BE2C (cell line): ENCODE data around the gene RSU1.

Experiments
- DNase-seq: peaks from one replicate; pipeline ENCODE4 v3.0.0-alpha.2; 2020
- H3K27me3 ChIP-seq: fragments of 250-450 bp; sonication (Bioruptor Pico); 2 replicates; pipeline ENCODE4 v1.5.1; 2020; ENCODE audit warnings: mild to moderate bottlenecking
- H3K36me3 ChIP-seq: fragments of 250-450 bp; sonication (Bioruptor Pico); 2 replicates; pipeline ENCODE4 v1.5.1; 2020; ENCODE audit warnings: mild to moderate bottlenecking
- H3K4me1 ChIP-seq: fragments of 250-450 bp; sonication (Bioruptor Pico); 2 replicates; pipeline ENCODE4 v1.5.1; 2020
- H3K4me3 ChIP-seq: 2 replicates; pipeline ENCODE4 v1.5.1; 2011; ENCODE audit warnings: low read depth, low read length
- H3K9me3 ChIP-seq: fragments of 250-450 bp; sonication (Bioruptor Pico); 2 replicates; pipeline ENCODE4 v1.5.1; 2020
- CTCF ChIP-seq: IDR thresholded peaks from 2 replicates; pipeline ENCODE4 v1.5.1; 2012; ENCODE audit warnings: mild to moderate bottlenecking, low read depth, low read length

The RSU1 gene

GRCh38 chr10:16798571-16798970 lies 18.7 kb downstream of the RSU1 start:
- H3K4me3 ChIP-seq = no peak overlapping the region
- no peaks in the 10 kb centered on the region for H3K27me3 ChIP-seq
- H3K36me3 ChIP-seq = no peaks in the 10 kb centered on the region
- H3K9me3 ChIP-seq = no peaks in the 10 kb centered on the region
- DNase-seq = no peak
- TF ChIP-seq CTCF = no peak
- H3K4me1 ChIP-seq = no peaks in the 10 kb centered on the region

- H3K4me1 ChIP-seq = no peaks in the 10 kb centered on the region
- no peaks in the 10 kb centered on the region for H3K9me3 ChIP-seq
- no peak for DNase-seq
- no peak overlapping the region for H3K4me3 ChIP-seq
- H3K27me3 ChIP-seq = no peaks in the 10 kb centered on the region
- no peak for TF ChIP-seq CTCF
- no peaks in the 10 kb centered on the region for H3K36me3 ChIP-seq
These were observed 21.7 kb downstream of the RSU1 start for GRCh38 chr10:16795410-16796073.

- H3K27me3 ChIP-seq = no peaks in the 10 kb centered on the region
- no peaks in the 10 kb centered on the region for H3K36me3 ChIP-seq
- DNase-seq = no peak
- H3K9me3 ChIP-seq = no peaks in the 10 kb centered on the region
- H3K4me3 ChIP-seq = no peak overlapping the region
- TF ChIP-seq CTCF = no peak
- H3K4me1 ChIP-seq = no peaks in the 10 kb centered on the region
These were observed 23.2 kb downstream of the RSU1 start for GRCh38 chr10:16794005-16794404.

- Histone ChIP-seq H3K36me3 (no peaks in the 10 kb centered on the region), H3K4me3 (no peak overlapping the region), H3K9me3 (no peaks in the 10 kb centered on the region), H3K27me3 (no peaks in the 10 kb centered on the region), H3K4me1 (no peaks in the 10 kb centered on the region)
- no peak for DNase-seq
- no peak for TF ChIP-seq CTCF
These were observed 24.5 kb downstream of the RSU1 start for GRCh38 chr10:16792675-16793074.

- no peaks in the 10 kb centered on the region for H3K9me3 ChIP-seq
- H3K4me3 ChIP-seq = no peak overlapping the region
- H3K36me3 ChIP-seq = no peaks in the 10 kb centered on the region
- no peaks in the 10 kb centered on the region for H3K27me3 ChIP-seq
- no peak for TF ChIP-seq CTCF
- no peaks in the 10 kb centered on the region for H3K4me1 ChIP-seq
- no peak for DNase-seq
These were observed 27.5 kb downstream of the RSU1 start for GRCh38 chr10:16789765-16790164.

- Histone ChIP-seq H3K4me3 (no peak overlapping the region), H3K27me3 (no peaks in the 10 kb centered on the region), H3K4me1 (no peaks in the 10 kb centered on the region), H3K9me3 (no peaks in the 10 kb centered on the region), H3K36me3 (no peaks in the 10 kb centered on the region)
- TF ChIP-seq CTCF = no peak
- DNase-seq = no peak
These were observed 28.0 kb downstream of the RSU1 start for GRCh38 chr10:16789261-16789660.
